ENCODE data around the gene KIAA1191.
A peak's percentile ranks its signal among the peaks of the same experiment; 100 is the strongest.

KIAA1191 gene

GRCh38 chr5:176391479-176391878 lies 29.9 kb upstream of the KIAA1191 start:
- no peak for DNase-seq (ENCODE audit: extremely low spot score, insufficient read length, low read depth)
- FAIRE-seq: no peak

DNA sequence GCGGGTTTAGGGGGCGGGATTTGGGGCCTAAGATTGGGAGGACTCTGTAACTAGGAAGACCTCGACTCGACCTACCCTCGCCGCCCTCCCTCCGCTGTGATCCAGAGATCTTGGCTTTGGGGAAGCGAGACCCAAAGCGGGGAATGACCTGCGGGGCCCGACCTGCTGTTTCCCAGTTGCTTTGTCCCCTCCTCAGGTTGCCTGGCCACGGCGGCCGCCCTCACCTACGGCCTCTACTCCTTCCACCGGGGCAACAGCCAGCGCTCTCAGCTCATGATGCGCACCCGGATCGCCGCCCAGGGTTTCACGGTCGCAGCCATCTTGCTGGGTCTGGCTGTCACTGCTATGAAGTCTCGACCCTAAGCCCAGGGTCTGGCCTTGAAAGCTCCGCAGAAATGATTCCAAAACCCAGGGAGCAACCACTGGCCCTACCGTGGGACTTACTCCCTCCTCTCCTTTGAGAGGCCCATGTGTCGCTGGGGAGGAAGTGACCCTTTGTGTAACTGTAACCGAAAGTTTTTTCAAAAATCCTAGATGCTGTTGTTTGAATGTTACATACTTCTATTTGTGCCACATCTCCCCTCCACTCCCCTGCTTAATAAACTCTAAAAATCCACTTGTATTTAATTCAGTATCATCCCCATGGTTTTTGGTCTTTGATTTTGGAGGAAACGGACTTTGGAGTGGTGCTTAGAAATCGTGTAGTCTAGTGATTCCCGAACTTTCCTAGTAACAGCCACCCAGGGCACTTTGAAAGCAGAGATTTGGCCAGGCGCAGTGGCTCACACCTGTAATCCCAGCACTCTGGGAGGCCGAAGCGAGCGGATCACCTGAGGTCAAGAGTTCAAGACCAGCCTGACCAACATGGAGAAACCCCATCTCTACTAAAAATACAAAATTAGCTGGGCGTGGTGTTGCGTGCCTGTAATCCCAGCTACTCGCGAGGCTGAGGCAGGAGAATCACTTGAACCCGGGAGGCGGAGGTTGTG lies 27.9 kb upstream of the KIAA1191 start:
- FAIRE-seq (peak; percentile 52), DNase-seq (ENCODE audit: extremely low spot score, insufficient read length, low read depth) (no peak)

DNA sequence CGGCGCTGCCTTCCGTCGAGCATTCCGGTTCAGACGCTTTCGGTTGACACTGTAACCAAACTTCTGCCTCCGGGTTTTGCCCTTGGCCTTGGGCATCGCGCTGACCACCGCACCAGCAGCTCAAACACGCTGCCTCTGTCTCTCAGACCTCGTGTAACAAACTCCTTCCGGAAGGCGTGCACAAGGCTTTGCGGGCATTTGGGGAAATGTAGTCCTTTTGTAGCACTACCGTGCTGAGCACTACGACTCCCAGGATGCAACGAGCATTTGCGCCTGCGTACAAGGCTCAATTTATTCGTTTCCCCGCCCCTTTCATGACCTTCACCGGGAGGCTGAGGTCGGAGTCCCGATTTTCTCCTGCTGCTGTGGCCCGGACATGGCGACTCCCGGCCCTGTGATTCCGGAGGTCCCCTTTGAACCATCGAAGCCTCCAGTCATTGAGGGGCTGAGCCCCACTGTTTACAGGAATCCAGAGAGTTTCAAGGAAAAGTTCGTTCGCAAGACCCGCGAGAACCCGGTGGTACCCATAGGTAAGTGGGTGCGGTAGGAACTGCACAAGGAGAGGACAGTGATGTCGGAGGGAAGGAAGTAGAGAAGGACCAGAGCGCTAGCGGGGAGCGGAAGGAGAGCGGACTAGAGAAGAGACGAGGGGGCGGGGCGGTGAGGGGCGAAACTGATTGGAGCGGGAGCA lies 27.0 kb upstream of the KIAA1191 start, which contains the start of the genes HIGD2A and NOP16:
TSS of gene HIGD2A (plus strand) at position 308 of the 691 bp plus-strand sequence. CDS start at position 377, 69 bp downstream.
TSS of gene NOP16 (minus strand) at position 155 of the 691 bp plus-strand sequence. CDS start at position 96, 59 bp downstream.
- DNase-seq (ENCODE audit: extremely low spot score, insufficient read length, low read depth) (peak; percentile 93), FAIRE-seq (peak; percentile 99)

- DNase-seq (ENCODE audit: extremely low spot score, insufficient read length, low read depth) (no peak), FAIRE-seq (no peak)
These were observed 26.5 kb upstream of the KIAA1191 start for GRCh38 chr5:176388003-176388443.

- DNase-seq (ENCODE audit: extremely low spot score, insufficient read length, low read depth) (no peak), FAIRE-seq (no peak)
These were observed 25.9 kb upstream of the KIAA1191 start for GRCh38 chr5:176387384-176387925.

- FAIRE-seq: no peak
- no peak for DNase-seq (ENCODE audit: extremely low spot score, insufficient read length, low read depth)
These were observed 24.9 kb upstream of the KIAA1191 start for GRCh38 chr5:176386491-176386890.

DNA sequence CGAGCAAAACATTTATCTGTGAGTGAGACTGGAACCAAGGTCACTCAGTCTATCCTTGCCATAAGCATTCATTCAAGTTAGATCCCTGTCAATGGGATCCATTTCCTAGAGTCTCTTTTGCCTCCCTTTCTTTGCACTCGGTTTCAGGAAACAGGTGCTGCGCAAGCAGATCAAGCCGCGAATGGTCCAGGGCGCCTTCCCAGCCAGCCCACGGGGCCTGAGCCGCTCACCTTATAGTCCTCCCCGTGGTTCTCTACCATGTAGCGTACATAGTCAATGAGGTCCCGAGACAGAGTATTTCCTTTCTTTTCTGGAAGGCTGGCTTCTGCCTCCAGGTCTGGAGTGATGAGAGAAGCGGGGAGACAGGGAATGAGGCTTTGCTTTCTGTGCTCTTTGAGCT lies 23.4 kb upstream of the KIAA1191 start:
- FAIRE-seq (no peak), DNase-seq (ENCODE audit: extremely low spot score, insufficient read length, low read depth) (no peak)

- DNase-seq (ENCODE audit: extremely low spot score, insufficient read length, low read depth) (no peak), FAIRE-seq (no peak)
These were observed 22.9 kb upstream of the KIAA1191 start for GRCh38 chr5:176384366-176384930.

DNA sequence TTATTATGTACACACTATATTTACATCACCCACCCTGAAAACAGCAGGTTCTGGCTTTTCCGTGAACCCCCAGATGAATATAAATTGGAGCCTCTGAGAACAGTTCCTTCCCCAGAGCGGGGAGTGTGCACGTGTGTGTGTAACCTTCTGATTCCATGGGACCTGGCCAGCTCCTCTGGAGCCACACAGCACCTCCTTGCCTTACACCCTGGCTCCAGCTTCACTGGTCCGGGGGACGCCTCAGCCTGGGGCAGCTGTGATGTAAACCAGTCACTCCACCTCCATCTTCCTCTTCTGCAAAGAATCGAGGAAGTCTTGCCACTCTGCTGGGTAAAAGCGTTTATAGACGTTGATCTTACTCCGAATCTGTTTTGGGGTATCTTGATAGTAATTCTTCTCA lies 22.4 kb upstream of the KIAA1191 start:
- FAIRE-seq (no peak), DNase-seq (ENCODE audit: extremely low spot score, insufficient read length, low read depth) (no peak)

GRCh38 chr5:176383248-176383905 lies 21.8 kb upstream of the KIAA1191 start:
- no peak for DNase-seq (ENCODE audit: extremely low spot score, insufficient read length, low read depth)
- FAIRE-seq: no peak

DNA sequence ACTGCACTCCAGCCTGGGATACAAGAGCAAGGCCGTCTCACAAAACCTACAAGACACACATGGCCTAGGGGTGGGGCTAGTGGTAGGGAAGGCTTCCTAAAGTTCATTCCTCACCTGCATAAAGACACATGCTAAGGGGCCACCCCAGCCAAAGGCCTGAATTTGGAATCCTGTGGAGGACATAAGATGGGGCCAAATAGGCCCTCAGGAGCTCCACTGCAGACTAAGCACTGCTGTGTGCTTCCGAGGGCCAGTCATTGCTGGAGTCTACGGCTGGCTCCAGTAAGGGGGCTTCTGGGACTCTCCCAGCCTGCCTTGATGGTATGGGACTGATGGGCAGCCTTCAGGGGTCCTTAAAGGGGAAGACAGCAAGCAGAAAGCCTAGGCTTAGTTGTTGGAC lies 21.2 kb upstream of the KIAA1191 start:
- FAIRE-seq (no peak), DNase-seq (ENCODE audit: extremely low spot score, insufficient read length, low read depth) (no peak)

- FAIRE-seq (no peak), DNase-seq (ENCODE audit: extremely low spot score, insufficient read length, low read depth) (no peak)
These were observed 20.4 kb upstream of the KIAA1191 start for GRCh38 chr5:176381979-176382378.

DNA sequence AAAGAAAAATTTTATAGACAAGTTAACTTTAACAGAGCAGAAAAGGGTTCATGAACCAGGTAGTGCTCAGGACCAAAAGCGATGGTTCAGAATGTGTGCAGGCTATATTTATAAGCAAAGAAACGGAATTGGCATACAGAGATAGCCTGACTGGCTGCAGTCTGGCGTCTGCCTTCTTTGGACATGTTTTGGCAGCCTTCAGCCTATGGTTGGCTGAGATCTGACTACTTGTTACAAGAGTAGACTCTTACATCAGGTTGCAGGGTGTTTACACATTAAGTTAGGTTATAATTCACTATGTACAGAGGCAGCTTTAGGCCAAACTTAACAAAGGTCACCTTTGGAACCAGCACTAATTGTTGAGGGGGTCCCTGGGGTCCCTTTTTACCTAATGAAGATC lies 19.9 kb upstream of the KIAA1191 start:
- no peak for DNase-seq (ENCODE audit: extremely low spot score, insufficient read length, low read depth)
- FAIRE-seq: no peak

GRCh38 chr5:176379881-176380280 lies 18.3 kb upstream of the KIAA1191 start:
- no peak for FAIRE-seq
- no peak for DNase-seq (ENCODE audit: extremely low spot score, insufficient read length, low read depth)

GRCh38 chr5:176373100-176373818 lies 11.7 kb upstream of the KIAA1191 start:
- no peak for FAIRE-seq
- DNase-seq (ENCODE audit: extremely low spot score, insufficient read length, low read depth): no peak

DNA sequence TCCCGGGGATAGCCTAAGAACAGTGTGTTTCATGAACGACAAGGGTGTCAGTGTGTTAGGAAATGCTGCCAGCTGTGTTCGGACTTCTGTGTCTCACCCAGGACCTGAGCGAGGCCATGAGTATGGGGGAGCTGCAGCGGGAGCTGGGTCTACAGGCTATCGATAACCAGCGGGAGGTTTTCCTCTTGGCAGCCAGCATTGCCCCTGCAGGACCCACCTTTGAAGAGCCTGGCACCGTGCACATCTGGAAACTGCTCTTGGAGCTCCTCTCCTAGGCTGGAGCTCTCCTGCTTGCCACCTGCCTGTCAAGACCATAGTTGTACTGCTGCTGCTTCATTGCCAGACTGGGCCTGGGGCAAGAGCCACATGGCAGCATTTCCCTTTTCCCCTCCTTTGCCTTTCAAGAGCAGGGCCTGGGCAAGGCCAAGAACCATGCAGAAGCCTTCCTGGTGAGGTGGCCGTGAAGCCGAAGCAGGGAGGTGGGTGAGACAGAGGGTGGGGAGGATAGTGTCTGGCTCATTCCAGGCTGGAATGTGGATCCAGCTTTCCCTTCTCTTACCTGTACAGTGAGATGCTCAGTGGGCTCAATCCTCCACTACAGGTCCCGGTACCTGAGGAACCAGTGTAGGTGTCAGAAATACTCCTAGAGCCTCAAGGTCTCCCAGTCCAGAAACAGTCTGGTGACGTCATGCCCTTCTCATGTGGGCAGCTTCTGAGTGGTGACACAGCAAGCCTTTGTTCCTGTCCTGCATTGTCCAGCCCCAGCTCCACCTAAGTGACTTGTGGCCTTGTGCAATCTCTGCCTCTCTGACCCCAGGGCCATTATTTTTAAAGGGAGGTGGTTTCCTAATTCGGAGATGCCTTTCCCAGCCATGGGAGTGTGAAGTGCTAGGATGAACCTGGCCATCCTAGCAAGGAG lies 10.3 kb upstream of the KIAA1191 start:
- no peak for FAIRE-seq
- no peak for DNase-seq (ENCODE audit: extremely low spot score, insufficient read length, low read depth)

GRCh38 chr5:176369934-176370711 lies 8.6 kb upstream of the KIAA1191 start:
- FAIRE-seq (no peak), DNase-seq (ENCODE audit: extremely low spot score, insufficient read length, low read depth) (no peak)

Measured in GM18507 (cell line).